Omental fat pad (tissue), 4 donors: ENCODE measurements around the gene ATRIP. TPM values are rescaled to one million over a fixed set of nuclear protein-coding genes. Genes with fewer than 3 reads are reported as not detected.

Experiments
- ATAC-seq: fragments of 150-250 bp; one replicate; pipeline ENCODE4 v1.9.1; 2016; ENCODE audit warnings: mild to moderate bottlenecking, moderate library complexity; ENCODE audit not compliant: low FRiP score
- DNase-seq: peaks from one replicate; pipeline ENCODE4 v3.0.0-alpha.2; 2019; ENCODE audit warnings: low spot score
- CTCF ChIP-seq, 3 donors: fragments of 450-650 bp; IDR thresholded peaks; one replicate each; pipeline ENCODE4 v1.5.1; 2016 to 2017; ENCODE audit warnings: antibody characterized with exemption in 3 of 3, mild to moderate bottlenecking in 3 of 3, moderate library complexity in 2 of 3
- total RNA-seq, 4 donors: library from RNA; depleted of rRNA; stranded (reverse); fragments of >200 nt; gene quantifications; one replicate each; pipeline ENCODE4 v1.1.0, GENCODE V29; 2016

The ATRIP gene
- total RNA-seq, 4 donors from 2014 or later, result 4.0 to 6.5 (median 5.5) TPM

GRCh38 chr3:48406443-48407431, 39.8 kb upstream of the ATRIP start:
- ATAC-seq (no peak), DNase-seq (peak; percentile 10)
- no peak for TF ChIP-seq CTCF (IDR thresholded peaks at IDR 0.05)

GRCh38 chr3:48407542-48408099, 38.9 kb upstream of the ATRIP start:
- DNase-seq (peak; percentile 12), ATAC-seq (no peak)
- TF ChIP-seq CTCF (IDR thresholded peaks at IDR 0.05), result no peak

- ATAC-seq, result no peak
- no peak for TF ChIP-seq CTCF (IDR thresholded peaks at IDR 0.05)
- peak; percentile 19 for DNase-seq
Measured at GRCh38 chr3:48408823-48409281, 37.7 kb upstream of the ATRIP start.

GRCh38 chr3:48409291-48410201, 37.0 kb upstream of the ATRIP start:
- peak; percentile 10 for DNase-seq
- ATAC-seq, result no peak
- no peak for TF ChIP-seq CTCF (IDR thresholded peaks at IDR 0.05)

GRCh38 chr3:48410205-48411040, 36.1 kb upstream of the ATRIP start:
- ATAC-seq (no peak), DNase-seq (peak; percentile 16)
- no peak for TF ChIP-seq CTCF (IDR thresholded peaks at IDR 0.05)

GRCh38 chr3:48411041-48411588, 35.4 kb upstream of the ATRIP start:
- DNase-seq, result peak; percentile 18
- TF ChIP-seq CTCF (IDR thresholded peaks at IDR 0.05), result no peak
- ATAC-seq, result no peak
